ENCODE measurements around the gene KIF26A.

The KIF26A gene

GRCh38 chr14:104175041-104175440 lies 36.7 kb downstream of the KIF26A start:
- DNase-seq (ENCODE audit: extremely low read depth in 1 of 2, low read depth in 1 of 2), result no peak

GRCh38 chr14:104175811-104176210 lies 37.4 kb downstream of the KIF26A start:
- DNase-seq (ENCODE audit: extremely low read depth in 1 of 2, low read depth in 1 of 2), result no peak

- DNase-seq (ENCODE audit: extremely low read depth in 1 of 2, low read depth in 1 of 2), result no peak
These were observed 38.2 kb downstream of the KIF26A start for GRCh38 chr14:104176611-104177010.

GRCh38 chr14:104177411-104177810 lies 39.0 kb downstream of the KIF26A start:
- DNase-seq (ENCODE audit: extremely low read depth in 1 of 2, low read depth in 1 of 2), result no peak

- DNase-seq (ENCODE audit: extremely low read depth in 1 of 2, low read depth in 1 of 2), result no peak
These were observed 39.9 kb downstream of the KIF26A start for GRCh38 chr14:104178279-104178678.

GRCh38 chr14:104179126-104179525 lies 40.7 kb downstream of the KIF26A start:
- no peak for DNase-seq (ENCODE audit: extremely low read depth in 1 of 2, low read depth in 1 of 2)

GRCh38 chr14:104179564-104180129 lies 41.3 kb downstream of the KIF26A start:
- DNase-seq (ENCODE audit: extremely low read depth in 1 of 2, low read depth in 1 of 2), result no peak

GRCh38 chr14:104180561-104181165 lies 42.3 kb downstream of the KIF26A start:
- no peak for DNase-seq (ENCODE audit: extremely low read depth in 1 of 2, low read depth in 1 of 2)

GRCh38 chr14:104181761-104182530 lies 43.6 kb downstream of the KIF26A start:
- no peak for DNase-seq (ENCODE audit: extremely low read depth in 1 of 2, low read depth in 1 of 2)

GRCh38 chr14:104182857-104183425 lies 44.6 kb downstream of the KIF26A start:
- no peak for DNase-seq (ENCODE audit: extremely low read depth in 1 of 2, low read depth in 1 of 2)

- DNase-seq (ENCODE audit: extremely low read depth in 1 of 2, low read depth in 1 of 2), result no peak
These were observed 45.4 kb downstream of the KIF26A start for GRCh38 chr14:104183796-104184195.

GRCh38 chr14:104184506-104184905 lies 46.1 kb downstream of the KIF26A start:
- no peak for DNase-seq (ENCODE audit: extremely low read depth in 1 of 2, low read depth in 1 of 2)

- no peak for DNase-seq (ENCODE audit: extremely low read depth in 1 of 2, low read depth in 1 of 2)
These were observed 46.6 kb downstream of the KIF26A start for GRCh38 chr14:104184911-104185499.

- no peak for DNase-seq (ENCODE audit: extremely low read depth in 1 of 2, low read depth in 1 of 2)
These were observed 47.6 kb downstream of the KIF26A start for GRCh38 chr14:104185916-104186495.

- DNase-seq (ENCODE audit: extremely low read depth in 1 of 2, low read depth in 1 of 2), result no peak
These were observed 48.2 kb downstream of the KIF26A start for GRCh38 chr14:104186575-104186974.

- DNase-seq (ENCODE audit: extremely low read depth in 1 of 2, low read depth in 1 of 2), result no peak
These were observed 48.9 kb downstream of the KIF26A start for GRCh38 chr14:104187121-104187889.

GRCh38 chr14:104187931-104188726 lies 49.7 kb downstream of the KIF26A start:
- DNase-seq (ENCODE audit: extremely low read depth in 1 of 2, low read depth in 1 of 2), result no peak

- DNase-seq (ENCODE audit: extremely low read depth in 1 of 2, low read depth in 1 of 2), result no peak
These were observed 50.5 kb downstream of the KIF26A start for GRCh38 chr14:104188727-104189400.
